HG03457 (cell line): ENCODE results near the gene DNAJC8.
A peak's percentile ranks its signal among the peaks of the same experiment; 100 is the strongest.

ENCODE experiments used
- ATAC-seq: cut with Tn5 transposase; IDR thresholded peaks from one replicate; pipeline ENCODE4 v1.9.1; 2021; ENCODE audit warnings: moderate number of reproducible peaks; ENCODE audit not compliant: unreplicated experiment

DNAJC8 gene

GRCh38 chr1:28232558-28233263 lies at the start of gene DNAJC8:
Gene DNAJC8, minus strand, starts transcription at chr1:28233029. Its CDS starts 31 bp downstream, at chr1:28232998.
- no peak for ATAC-seq

- ATAC-seq: no peak
Observed at GRCh38 chr1:28281608-28282425, 49.0 kb upstream of the DNAJC8 start.

GRCh38 chr1:28280977-28281381 lies 48.1 kb upstream of the DNAJC8 start:
- no peak for ATAC-seq

- ATAC-seq: no peak
Observed at GRCh38 chr1:28280501-28280900, 47.7 kb upstream of the DNAJC8 start.

- ATAC-seq: no peak
Observed at GRCh38 chr1:28279721-28280120, 46.9 kb upstream of the DNAJC8 start.

- no peak for ATAC-seq
Observed at GRCh38 chr1:28278763-28279162, 45.9 kb upstream of the DNAJC8 start.

GRCh38 chr1:28273216-28273860 lies 40.5 kb upstream of the DNAJC8 start:
- ATAC-seq: no peak

- no peak for ATAC-seq
Observed at GRCh38 chr1:28272215-28272852, 39.5 kb upstream of the DNAJC8 start.

GRCh38 chr1:28269529-28269928 lies 36.7 kb upstream of the DNAJC8 start:
- ATAC-seq: no peak

- ATAC-seq: no peak
Observed at GRCh38 chr1:28267633-28268032, 34.8 kb upstream of the DNAJC8 start.

- ATAC-seq: no peak
Observed at GRCh38 chr1:28266920-28267322, 34.1 kb upstream of the DNAJC8 start.

- no peak for ATAC-seq
Observed at GRCh38 chr1:28265577-28265976, 32.7 kb upstream of the DNAJC8 start.

- no peak for ATAC-seq
Observed at GRCh38 chr1:28264897-28265296, 32.1 kb upstream of the DNAJC8 start.

- ATAC-seq: no peak
Observed at GRCh38 chr1:28260803-28261174, 28.0 kb upstream of the DNAJC8 start.

GRCh38 chr1:28259934-28260802 lies 27.3 kb upstream of the DNAJC8 start:
- ATAC-seq: no peak

GRCh38 chr1:28259252-28259933 lies 26.6 kb upstream of the DNAJC8 start, which contains the start of gene SESN2:
Gene SESN2, plus strand, starts transcription at chr1:28259518. Its CDS starts 330 bp downstream, at chr1:28259848.
- ATAC-seq: peak; percentile 86

GRCh38 chr1:28258628-28259251 lies 25.9 kb upstream of the DNAJC8 start:
- ATAC-seq: no peak

- ATAC-seq: no peak
Observed at GRCh38 chr1:28257736-28258135, 24.9 kb upstream of the DNAJC8 start.

- no peak for ATAC-seq
Observed at GRCh38 chr1:28256197-28256827, 23.5 kb upstream of the DNAJC8 start.
